Measurements from ENCODE around the gene DOP1B.

Gene DOP1B

DNA sequence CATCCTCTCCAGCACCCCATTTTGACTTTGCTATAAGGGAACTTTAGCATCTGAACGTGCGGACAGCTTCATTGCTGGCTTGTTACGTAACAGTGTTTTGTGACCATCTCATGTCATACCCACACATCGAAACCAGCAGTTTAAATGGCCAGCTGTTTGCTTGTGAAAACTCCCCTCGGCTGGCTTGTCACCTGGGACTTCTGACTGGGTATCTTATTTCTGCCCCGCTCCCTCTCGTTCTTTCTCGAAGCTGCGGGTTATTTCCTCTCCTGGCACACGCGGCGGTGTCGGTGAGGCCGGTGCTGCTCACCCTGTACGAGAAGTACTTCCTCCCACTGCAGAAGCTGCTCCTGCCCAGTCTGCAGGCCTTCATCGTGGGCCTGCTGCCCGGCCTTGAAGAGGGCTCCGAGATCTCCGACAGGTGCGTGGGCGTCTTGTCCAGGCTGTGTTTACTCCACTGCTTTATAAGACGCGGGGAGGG is 43.5 kb downstream of the DOP1B start:
- no peak for TF ChIP-seq CTCF (IDR thresholded peaks at IDR 0.05; ENCODE audit: low read depth, low read length)
- DNase-seq (ENCODE audit: extremely low read depth, low read depth): no peak

DNA sequence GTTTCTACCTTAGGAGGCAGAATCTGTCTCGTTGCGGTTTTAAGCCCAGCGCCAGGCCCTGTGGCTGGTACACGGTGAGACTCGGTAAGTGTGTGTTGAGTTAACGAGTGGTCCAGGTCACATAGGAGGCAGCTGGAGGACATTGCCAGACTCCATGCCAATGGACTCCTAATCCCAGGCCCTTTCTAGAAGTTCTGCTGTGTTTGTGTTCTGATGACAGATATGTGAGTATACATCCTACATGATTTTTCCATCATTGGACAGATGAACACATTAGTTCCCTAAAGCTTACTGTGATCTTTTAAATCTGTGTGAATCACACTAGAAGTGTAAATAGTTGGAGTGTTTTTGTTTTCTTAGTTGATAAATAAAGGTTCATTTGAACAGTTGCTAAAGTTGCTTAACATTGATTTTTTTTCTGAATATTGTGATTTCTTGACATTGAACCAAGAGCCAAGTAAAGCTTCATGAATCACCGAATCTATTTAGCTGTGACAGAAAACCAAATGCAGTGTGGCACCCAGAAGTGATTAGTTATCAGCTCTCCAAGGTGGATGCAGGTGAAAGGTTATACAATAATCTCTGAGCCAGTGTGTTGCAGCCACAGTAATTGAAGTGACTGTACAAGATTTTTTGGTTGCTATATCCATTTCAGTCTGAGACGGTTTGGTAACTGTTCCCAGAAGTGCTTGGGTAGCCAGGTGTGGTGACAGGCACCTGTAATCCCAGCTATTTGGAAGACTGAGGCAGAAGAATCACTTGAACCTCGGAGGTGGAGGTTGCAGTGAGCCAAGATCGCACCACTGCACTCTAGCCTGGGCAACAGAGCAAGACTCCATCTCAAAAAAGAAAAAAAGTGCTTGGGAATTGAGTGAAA is 46.3 kb downstream of the DOP1B start:
- no peak for DNase-seq (ENCODE audit: extremely low read depth, low read depth)
- no peak for TF ChIP-seq CTCF (IDR thresholded peaks at IDR 0.05; ENCODE audit: low read depth, low read length)

DNA sequence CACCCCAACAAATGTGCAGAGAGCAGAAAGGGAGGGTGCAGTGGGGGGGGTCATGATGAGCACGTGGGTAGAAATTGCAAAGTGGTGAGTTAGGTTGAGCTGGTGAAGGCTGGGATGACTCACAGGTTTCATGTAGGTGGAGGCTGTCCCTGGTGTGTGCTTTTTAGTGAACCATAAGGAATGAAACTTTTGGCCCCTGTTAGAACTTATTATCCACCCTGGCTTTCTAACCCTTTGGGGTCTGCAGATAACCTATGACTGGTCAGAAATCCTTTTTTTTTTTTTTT is 46.9 kb downstream of the DOP1B start:
- peak; percentile 23 for DNase-seq (ENCODE audit: extremely low read depth, low read depth)
- TF ChIP-seq CTCF (IDR thresholded peaks at IDR 0.05; ENCODE audit: low read depth, low read length): no peak

GRCh38 chr21:36204980-36205379 is 48.4 kb downstream of the DOP1B start:
- no peak for TF ChIP-seq CTCF (IDR thresholded peaks at IDR 0.05; ENCODE audit: low read depth, low read length)
- DNase-seq (ENCODE audit: extremely low read depth, low read depth): no peak

- no peak for DNase-seq (ENCODE audit: extremely low read depth, low read depth)
- TF ChIP-seq CTCF (IDR thresholded peaks at IDR 0.05; ENCODE audit: low read depth, low read length): no peak
Measured at GRCh38 chr21:36205962-36206361, 49.3 kb downstream of the DOP1B start.
